GM06990 (cell line): ENCODE data around the gene SETD7.

Source experiments
- DNase-seq: peaks from one replicate; pipeline ENCODE4 v3.0.0-alpha.2; 2011; ENCODE audit not compliant: insufficient read length; ENCODE audit errors: extremely low read depth
- H3K27me3 ChIP-seq: replicated peaks from 2 replicates; pipeline ENCODE4 v1.6.0; 2011; ENCODE audit warnings: low read length; ENCODE audit not compliant: control insufficient read depth, insufficient read depth
- H3K36me3 ChIP-seq: 2 replicates; pipeline ENCODE4 v1.5.1; 2011; ENCODE audit warnings: low read length; ENCODE audit not compliant: control insufficient read depth, insufficient read depth
- H3K4me3 ChIP-seq: replicated peaks from 2 replicates; pipeline ENCODE4 v1.5.1; 2011; ENCODE audit warnings: low read depth, mild to moderate bottlenecking, control low read depth, low read length
- CTCF ChIP-seq: IDR thresholded peaks from 2 replicates; pipeline ENCODE4 v1.5.1; 2011; ENCODE audit warnings: low read length, control low read depth, mild to moderate bottlenecking, inconsistent platforms; ENCODE audit not compliant: insufficient read depth, poor library complexity, severe bottlenecking

SETD7 gene

GRCh38 chr4:139556071-139556723 is at the start of gene SETD7:
Gene SETD7 (minus strand): TSS chr4:139556219. CDS start chr4:139556137, 82 bp downstream.
- peak within 1 kb of the TSS; percentile 67 for H3K4me3 ChIP-seq
- peak; percentile 48 for DNase-seq
- no peaks in the 10 kb centered on the region for H3K36me3 ChIP-seq
- no peak for TF ChIP-seq CTCF
- H3K27me3 ChIP-seq, result peaks cover 8% of the 10 kb centered on the region

GRCh38 chr4:139605516-139605915 is 49.5 kb upstream of the SETD7 start:
- Histone ChIP-seq H3K4me3 (no peak overlapping the region), H3K36me3 (no peaks in the 10 kb centered on the region), H3K27me3 (no peaks in the 10 kb centered on the region)
- DNase-seq, result no peak
- no peak for TF ChIP-seq CTCF

GRCh38 chr4:139603576-139604410 is 47.8 kb upstream of the SETD7 start:
- no peaks in the 10 kb centered on the region for H3K27me3 ChIP-seq
- H3K36me3 ChIP-seq, result no peaks in the 10 kb centered on the region
- peak; percentile 60 for TF ChIP-seq CTCF
- H3K4me3 ChIP-seq, result no peak overlapping the region
- no peak for DNase-seq

- Histone ChIP-seq H3K36me3 (no peaks in the 10 kb centered on the region), H3K4me3 (no peak overlapping the region), H3K27me3 (no peaks in the 10 kb centered on the region)
- DNase-seq, result no peak
- no peak for TF ChIP-seq CTCF
These were observed 46.8 kb upstream of the SETD7 start for GRCh38 chr4:139602776-139603360.

GRCh38 chr4:139600662-139601061 is 44.6 kb upstream of the SETD7 start:
- no peak for DNase-seq

More at GRCh38 chr4:139600662-139601061, 44.6 kb upstream of the SETD7 start:
- Histone ChIP-seq H3K27me3 (no peaks in the 10 kb centered on the region), H3K4me3 (no peak overlapping the region), H3K36me3 (no peaks in the 10 kb centered on the region)
- TF ChIP-seq CTCF, result no peak
